Cardiac muscle cell (in vitro differentiated cells and primary cell): ENCODE data around the gene NR6A1. TPM values are rescaled to one million over a fixed set of nuclear protein-coding genes. Genes with fewer than 3 reads are reported as not detected.

Source experiments
- DNase-seq, 2 donors: peaks; one replicate each; pipeline versions ENCODE4 v3.0.0 to v3.0.0-alpha.2; 2010 to 2017; ENCODE audit warnings: low read depth in 1 of 2, low spot score in 1 of 2
- H3K27ac ChIP-seq: fragments of 200-600 bp; sonication (generic); 2 replicates; pipeline ENCODE4 v1.5.1; 2016
- H3K27me3 ChIP-seq: fragments of 200-600 bp; sonication (generic); 2 replicates; pipeline ENCODE4 v1.6.0; 2016; ENCODE audit warnings: control low read depth
- H3K36me3 ChIP-seq: fragments of 200-600 bp; sonication (generic); 2 replicates; pipeline ENCODE4 v1.5.1; 2016; ENCODE audit warnings: control low read depth
- H3K4me1 ChIP-seq: fragments of 200-600 bp; sonication (generic); 2 replicates; pipeline ENCODE4 v1.8.1; 2017; ENCODE audit warnings: low read depth, mild to moderate bottlenecking, mixed run types
- H3K4me3 ChIP-seq: fragments of 200-600 bp; sonication (generic); 2 replicates; pipeline ENCODE4 v1.5.1; 2016; ENCODE audit warnings: mild to moderate bottlenecking
- H3K9me3 ChIP-seq: fragments of 200-600 bp; sonication (generic); 2 replicates; pipeline ENCODE4 v1.5.1; 2017; ENCODE audit warnings: low read depth, mild to moderate bottlenecking, control low read depth
- CTCF ChIP-seq: IDR thresholded peaks from 2 replicates; pipeline ENCODE4 v1.5.1; 2012; ENCODE audit warnings: low read depth, mild to moderate bottlenecking, low read length
- polyA plus RNA-seq: library from polyadenylated mRNA; unstranded; fragments of >200 nt; fragmentation: Nextera tagmentation; extraction: Ambion mirVana; gene quantifications from 2 replicates; pipeline ENCODE4 v1.2.1, GENCODE V29; 2016
- total RNA-seq: library from RNA; depleted of rRNA; stranded (reverse); fragments of >200 nt; gene quantifications from 2 replicates; pipeline ENCODE4 v1.2.3, GENCODE V29; 2016

NR6A1 gene
- total and polyA plus RNA-seq, 2 experiments from 2014 or later, result 3.2 to 19.8 TPM

GRCh38 chr9:124485936-124486335, 285.2 kb downstream of the NR6A1 start:
- TF ChIP-seq CTCF, result no peak
- Histone ChIP-seq H3K9me3 (no peaks in the 10 kb centered on the region), H3K4me1 (no peaks in the 10 kb centered on the region), H3K27me3 (no peaks in the 10 kb centered on the region), H3K27ac (no peak overlapping the region), H3K36me3 (no peaks in the 10 kb centered on the region), H3K4me3 (no peak overlapping the region)
- DNase-seq, result no peak

DNA sequence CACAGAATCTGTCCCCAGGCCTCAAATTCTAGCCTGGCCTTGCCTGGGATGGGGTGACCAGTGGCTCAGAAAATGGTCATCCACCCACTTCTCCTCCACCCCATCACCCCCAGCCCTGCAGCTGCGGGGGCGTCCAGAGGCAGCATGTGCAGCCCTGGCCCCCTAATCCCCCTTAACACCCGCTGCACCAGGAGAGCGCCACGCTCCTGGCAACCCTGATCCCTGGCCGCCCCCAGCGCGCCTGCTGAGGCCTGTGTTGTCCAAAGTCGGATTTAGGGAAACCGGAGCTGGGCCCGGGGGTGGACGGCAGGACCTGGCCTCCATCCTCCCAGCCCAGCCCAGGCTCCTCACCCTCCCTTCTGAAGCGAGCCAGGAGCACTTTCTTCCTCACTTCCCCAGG, 285.9 kb downstream of the NR6A1 start:
- DNase-seq, result no peak
- no peak overlapping the region for H3K27ac ChIP-seq
- no peak overlapping the region for H3K4me3 ChIP-seq
- H3K9me3 ChIP-seq, result no peaks in the 10 kb centered on the region
- H3K4me1 ChIP-seq, result no peaks in the 10 kb centered on the region
- no peaks in the 10 kb centered on the region for H3K27me3 ChIP-seq
- no peaks in the 10 kb centered on the region for H3K36me3 ChIP-seq
- no peak for TF ChIP-seq CTCF

DNA sequence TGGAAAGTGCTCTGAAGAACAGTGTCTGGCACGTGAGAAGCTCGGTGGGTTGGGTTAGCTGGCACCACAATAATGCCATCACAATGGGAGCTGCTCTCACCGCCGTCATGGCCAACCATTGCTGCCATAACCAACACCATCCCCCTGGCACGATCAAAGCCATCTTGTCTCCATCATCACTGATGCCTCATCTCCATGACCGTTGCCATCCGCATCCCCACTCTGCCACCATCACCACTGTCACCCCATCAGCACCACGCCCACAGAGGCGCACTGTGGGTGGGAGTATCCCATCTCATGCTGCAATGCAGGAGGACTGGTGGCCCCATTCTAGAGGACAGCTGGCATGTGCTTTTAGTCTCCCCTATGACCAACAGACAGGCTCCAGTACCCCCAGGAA, 287.6 kb downstream of the NR6A1 start:
- Histone ChIP-seq H3K36me3 (no peaks in the 10 kb centered on the region), H3K4me1 (peaks cover under 1% of the 10 kb centered on the region), H3K9me3 (no peaks in the 10 kb centered on the region), H3K27me3 (peaks cover 5% of the 10 kb centered on the region), H3K27ac (no peak overlapping the region), H3K4me3 (no peak overlapping the region)
- no peak for TF ChIP-seq CTCF
- no peak for DNase-seq

- Histone ChIP-seq H3K36me3 (no peaks in the 10 kb centered on the region), H3K4me3 (no peak overlapping the region), H3K4me1 (peaks cover 5% of the 10 kb centered on the region), H3K27ac (no peak overlapping the region), H3K9me3 (no peaks in the 10 kb centered on the region), H3K27me3 (peaks cover 5% of the 10 kb centered on the region)
- no peak for DNase-seq
- no peak for TF ChIP-seq CTCF
These were observed 288.6 kb downstream of the NR6A1 start for GRCh38 chr9:124482431-124483031.

GRCh38 chr9:124481115-124481514, 290.0 kb downstream of the NR6A1 start:
- Histone ChIP-seq H3K9me3 (no peaks in the 10 kb centered on the region), H3K36me3 (no peaks in the 10 kb centered on the region), H3K4me1 (peaks cover 5% of the 10 kb centered on the region), H3K27ac (no peak overlapping the region), H3K4me3 (no peak overlapping the region), H3K27me3 (peaks cover 5% of the 10 kb centered on the region)
- DNase-seq, result no peak
- TF ChIP-seq CTCF, result no peak
